NOMO-1 treated with DMSO at 0.1 percent for 48 hours (cell line): Measurements from ENCODE around the gene BCL2.

ENCODE experiments used
- DNase-seq: peaks from one replicate; lab custom pipeline; 2025; ENCODE audit not compliant: unreplicated experiment; lab: John Stamatoyannopoulos, UW

Gene BCL2

GRCh38 chr18:63126134-63127069 lies 193.2 kb downstream of the BCL2 start:
- no peak for DNase-seq

- DNase-seq: no peak
These were observed 198.9 kb downstream of the BCL2 start for GRCh38 chr18:63120620-63121019.

GRCh38 chr18:63119647-63120046 lies 199.9 kb downstream of the BCL2 start:
- DNase-seq: peak; percentile 22

- DNase-seq: peak; percentile 46
These were observed 205.5 kb downstream of the BCL2 start for GRCh38 chr18:63113899-63114565.

- peak; percentile 81 for DNase-seq
These were observed 206.9 kb downstream of the BCL2 start for GRCh38 chr18:63112706-63113105.

- DNase-seq: peak; percentile 85
These were observed 207.7 kb downstream of the BCL2 start for GRCh38 chr18:63111671-63112402.

GRCh38 chr18:63109802-63110201 lies 209.8 kb downstream of the BCL2 start:
- DNase-seq: no peak

GRCh38 chr18:63109022-63109421 lies 210.5 kb downstream of the BCL2 start:
- DNase-seq: no peak

GRCh38 chr18:63107931-63108330 lies 211.6 kb downstream of the BCL2 start:
- no peak for DNase-seq

GRCh38 chr18:63107171-63107845 lies 212.3 kb downstream of the BCL2 start:
- DNase-seq: peak; percentile 10

GRCh38 chr18:63106727-63107126 lies 212.8 kb downstream of the BCL2 start:
- no peak for DNase-seq

- DNase-seq: no peak
These were observed 213.8 kb downstream of the BCL2 start for GRCh38 chr18:63105636-63106316.

GRCh38 chr18:63104868-63105267 lies 214.7 kb downstream of the BCL2 start:
- DNase-seq: no peak

GRCh38 chr18:63102941-63103744 lies 216.4 kb downstream of the BCL2 start:
- no peak for DNase-seq

- no peak for DNase-seq
These were observed 218.9 kb downstream of the BCL2 start for GRCh38 chr18:63100630-63101055.

- peak; percentile 96 for DNase-seq
These were observed 219.5 kb downstream of the BCL2 start for GRCh38 chr18:63099848-63100629.

- peak; percentile 14 for DNase-seq
These were observed 220.3 kb downstream of the BCL2 start for GRCh38 chr18:63099091-63099840.
